Central memory CD8-positive, alpha-beta T cell (primary cell): ENCODE data around the gene POFUT2.

Source experiments
- ATAC-seq: fragments of 150-1000 bp; cut with Tn5 transposase; replicated peaks from 2 replicates; pipeline ENCODE4 v1.10.0; 2022; ENCODE audit warnings: mild to moderate bottlenecking, moderate FRiP score, moderate number of reproducible peaks; ENCODE audit not compliant: poor library complexity, severe bottlenecking; ENCODE audit errors: extremely low read depth
- DNase-seq, 2 donors: peaks; one replicate each; pipeline ENCODE4 v3.0.0; 2021; ENCODE audit warnings: low spot score in 2 of 2
- H3K27ac Mint-ChIP-seq: one replicate; pipeline ENCODE4 v1.8.0; 2022; ENCODE audit warnings: low read depth, mild to moderate bottlenecking, moderate library complexity, mixed read lengths
- H3K27me3 Mint-ChIP-seq: one replicate; pipeline ENCODE4 v1.8.0; 2022; ENCODE audit warnings: mixed read lengths
- H3K36me3 Mint-ChIP-seq: one replicate; pipeline ENCODE4 v1.8.0; 2022; ENCODE audit warnings: mild to moderate bottlenecking, moderate library complexity, mixed read lengths; ENCODE audit not compliant: insufficient read depth
- H3K4me1 Mint-ChIP-seq: one replicate; pipeline ENCODE4 v1.8.0; 2022; ENCODE audit warnings: mixed read lengths
- H3K4me3 Mint-ChIP-seq: one replicate; pipeline ENCODE4 v1.8.0; 2022; ENCODE audit warnings: mild to moderate bottlenecking, moderate library complexity, mixed read lengths
- H3K9me3 Mint-ChIP-seq: one replicate; pipeline ENCODE4 v1.8.0; 2022; ENCODE audit warnings: mixed read lengths

Gene POFUT2

GRCh38 chr21:45237401-45237800 lies 50.3 kb downstream of the POFUT2 start:
- Mint-ChIP-seq H3K36me3 (peaks cover 4% of the 10 kb centered on the region), H3K4me1 (no peaks in the 10 kb centered on the region), H3K27me3 (no peaks in the 10 kb centered on the region), H3K4me3 (no peak overlapping the region), H3K9me3 (no peaks in the 10 kb centered on the region), H3K27ac (no peak overlapping the region)
- ATAC-seq, result no peak
- no peak for DNase-seq

GRCh38 chr21:45236481-45236880 lies 51.2 kb downstream of the POFUT2 start:
- no peak for DNase-seq
- Mint-ChIP-seq H3K27ac (no peak overlapping the region), H3K36me3 (peaks cover 4% of the 10 kb centered on the region), H3K9me3 (no peaks in the 10 kb centered on the region), H3K27me3 (no peaks in the 10 kb centered on the region), H3K4me3 (no peak overlapping the region), H3K4me1 (no peaks in the 10 kb centered on the region)
- ATAC-seq, result no peak

GRCh38 chr21:45235488-45235887 lies 52.2 kb downstream of the POFUT2 start:
- Mint-ChIP-seq H3K36me3 (no peaks in the 10 kb centered on the region), H3K27me3 (no peaks in the 10 kb centered on the region), H3K4me1 (no peaks in the 10 kb centered on the region), H3K4me3 (no peak overlapping the region), H3K27ac (no peak overlapping the region), H3K9me3 (no peaks in the 10 kb centered on the region)
- DNase-seq (no peak), ATAC-seq (no peak)

- H3K27ac Mint-ChIP-seq, result no peak overlapping the region
- no peaks in the 10 kb centered on the region for H3K36me3 Mint-ChIP-seq
- H3K9me3 Mint-ChIP-seq, result no peaks in the 10 kb centered on the region
- DNase-seq (no peak), ATAC-seq (no peak)
- H3K4me1 Mint-ChIP-seq, result no peaks in the 10 kb centered on the region
- H3K27me3 Mint-ChIP-seq, result no peaks in the 10 kb centered on the region
- no peak overlapping the region for H3K4me3 Mint-ChIP-seq
These were observed 52.7 kb downstream of the POFUT2 start for GRCh38 chr21:45234965-45235364.

- peak overlapping the region; percentile 29 for H3K4me3 Mint-ChIP-seq
- H3K36me3 Mint-ChIP-seq, result no peaks in the 10 kb centered on the region
These were observed 53.6 kb downstream of the POFUT2 start for GRCh38 chr21:45234127-45234526.

GRCh38 chr21:45231705-45232104 lies 56.0 kb downstream of the POFUT2 start:
- Mint-ChIP-seq H3K4me1 (peaks cover 26% of the 10 kb centered on the region), H3K27ac (no peak overlapping the region), H3K4me3 (no peak overlapping the region), H3K27me3 (no peaks in the 10 kb centered on the region), H3K9me3 (no peaks in the 10 kb centered on the region), H3K36me3 (peaks cover 8% of the 10 kb centered on the region)
- no peak for ATAC-seq
- no peak for DNase-seq

More at GRCh38 chr21:45234127-45234526, 53.6 kb downstream of the POFUT2 start:
- Mint-ChIP-seq H3K9me3 (no peaks in the 10 kb centered on the region), H3K27ac (no peak overlapping the region), H3K4me1 (peaks cover 2% of the 10 kb centered on the region), H3K27me3 (no peaks in the 10 kb centered on the region)
- DNase-seq (no peak), ATAC-seq (no peak)

GRCh38 chr21:45228656-45229240 lies 58.9 kb downstream of the POFUT2 start:
- Mint-ChIP-seq H3K4me3 (no peak overlapping the region), H3K27ac (no peak overlapping the region), H3K36me3 (peaks cover 19% of the 10 kb centered on the region), H3K4me1 (peaks cover 53% of the 10 kb centered on the region), H3K9me3 (no peaks in the 10 kb centered on the region), H3K27me3 (no peaks in the 10 kb centered on the region)
- ATAC-seq (no peak), DNase-seq (no peak)

GRCh38 chr21:45228171-45228641 lies 59.5 kb downstream of the POFUT2 start:
- ATAC-seq, result peak; percentile 74
- no peaks in the 10 kb centered on the region for H3K27me3 Mint-ChIP-seq
- no peaks in the 10 kb centered on the region for H3K9me3 Mint-ChIP-seq
- peak overlapping the region; percentile 87 for H3K27ac Mint-ChIP-seq
- peaks cover 53% of the 10 kb centered on the region for H3K4me1 Mint-ChIP-seq
- peak; percentile 59 to 91 for DNase-seq
- peak overlapping the region; percentile 39 for H3K4me3 Mint-ChIP-seq
- H3K36me3 Mint-ChIP-seq, result peaks cover 19% of the 10 kb centered on the region

- DNase-seq (no peak), ATAC-seq (no peak)
- no peaks in the 10 kb centered on the region for H3K9me3 Mint-ChIP-seq
- H3K36me3 Mint-ChIP-seq, result peaks cover 19% of the 10 kb centered on the region
- H3K4me3 Mint-ChIP-seq, result peak overlapping the region; percentile 39
- no peaks in the 10 kb centered on the region for H3K27me3 Mint-ChIP-seq
- peak overlapping the region; percentile 87 for H3K27ac Mint-ChIP-seq
- peaks cover 53% of the 10 kb centered on the region for H3K4me1 Mint-ChIP-seq
These were observed 60.0 kb downstream of the POFUT2 start for GRCh38 chr21:45227735-45228134.

GRCh38 chr21:45226540-45227326 lies 61.0 kb downstream of the POFUT2 start:
- peaks cover 19% of the 10 kb centered on the region for H3K36me3 Mint-ChIP-seq
- peak; percentile 26 for ATAC-seq
- H3K27me3 Mint-ChIP-seq, result no peaks in the 10 kb centered on the region
- peaks cover 53% of the 10 kb centered on the region for H3K4me1 Mint-ChIP-seq
- H3K9me3 Mint-ChIP-seq, result no peaks in the 10 kb centered on the region
- peak overlapping the region; percentile 87 for H3K27ac Mint-ChIP-seq
- DNase-seq, result peak in 1 of 2 donors; percentile 59
- peak overlapping the region; percentile 49 for H3K4me3 Mint-ChIP-seq

- ATAC-seq (no peak), DNase-seq (no peak)
- H3K27ac Mint-ChIP-seq, result peak overlapping the region; percentile 99
- no peaks in the 10 kb centered on the region for H3K9me3 Mint-ChIP-seq
- peak overlapping the region; percentile 49 for H3K4me3 Mint-ChIP-seq
- H3K4me1 Mint-ChIP-seq, result peaks cover 53% of the 10 kb centered on the region
- no peaks in the 10 kb centered on the region for H3K27me3 Mint-ChIP-seq
- peaks cover 22% of the 10 kb centered on the region for H3K36me3 Mint-ChIP-seq
These were observed 61.9 kb downstream of the POFUT2 start for GRCh38 chr21:45225741-45226327.

GRCh38 chr21:45225041-45225740 lies 62.5 kb downstream of the POFUT2 start:
- no peak for ATAC-seq
- Mint-ChIP-seq H3K36me3 (peaks cover 23% of the 10 kb centered on the region), H3K9me3 (no peaks in the 10 kb centered on the region), H3K4me1 (peaks cover 53% of the 10 kb centered on the region), H3K4me3 (peak overlapping the region; percentile 79), H3K27me3 (no peaks in the 10 kb centered on the region), H3K27ac (peak overlapping the region; percentile 99)
- no peak for DNase-seq
